NCI-H526 treated with DMSO at 0.1 percent for 48 hours (cell line): ENCODE results near the gene GNG12.

Experiments
- DNase-seq: peaks from one replicate; lab custom pipeline; 2025; lab: John Stamatoyannopoulos, UW

GNG12 gene

DNA sequence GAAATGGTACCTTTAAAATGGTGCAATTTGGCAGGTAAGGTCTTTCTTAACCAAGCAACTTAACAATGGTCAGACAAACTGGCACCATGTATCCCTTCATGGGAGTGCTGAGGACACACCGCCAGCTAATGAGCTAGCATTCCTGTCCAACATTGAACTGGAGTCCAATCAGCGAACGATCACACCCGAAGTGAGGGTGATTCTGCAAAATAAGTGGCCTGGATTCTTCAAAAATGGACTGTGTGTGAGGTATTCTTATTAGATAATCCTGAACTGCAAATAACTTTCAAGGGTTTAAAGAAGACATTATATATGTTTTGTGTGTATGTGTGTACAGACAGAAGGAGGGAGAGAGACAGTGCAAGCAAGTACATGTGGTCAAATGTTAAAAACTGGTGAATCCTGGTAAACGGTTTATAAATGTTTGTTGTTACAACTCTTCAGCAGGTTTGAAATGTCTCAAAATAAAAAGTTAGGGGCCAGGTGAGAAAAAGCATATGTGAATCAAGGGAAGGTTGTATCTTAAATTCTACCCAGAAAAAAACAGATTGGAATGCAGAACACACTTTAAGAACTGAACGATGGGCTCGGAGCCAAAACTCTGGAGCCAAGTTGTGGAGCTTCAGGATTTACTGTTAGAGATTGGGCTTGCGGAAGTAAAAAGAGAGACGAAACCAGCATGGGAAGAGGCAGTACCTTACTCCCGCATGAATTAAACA, 127.4 kb downstream of the GNG12 start:
- DNase-seq = no peak

- no peak for DNase-seq
Observed at GRCh38 chr1:67704351-67704750, 128.9 kb downstream of the GNG12 start.

DNA sequence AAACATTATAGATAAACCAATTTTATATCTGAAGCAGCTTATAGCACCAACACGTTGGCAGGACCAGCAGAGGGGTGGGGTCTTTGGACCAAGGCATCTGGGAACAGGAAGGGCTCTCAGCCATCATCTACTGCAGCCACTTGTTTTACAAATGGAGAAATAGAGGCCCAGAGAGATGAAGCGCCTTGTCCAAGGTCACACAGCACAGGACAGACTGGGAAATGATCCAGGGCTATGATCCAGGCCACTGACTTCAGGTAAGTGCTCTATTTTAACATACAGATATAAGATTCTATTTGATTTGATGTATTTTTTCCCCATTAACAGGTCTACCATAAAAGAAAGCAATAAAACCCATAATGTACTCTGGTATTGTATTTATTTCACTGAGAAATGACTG, 131.4 kb downstream of the GNG12 start:
- DNase-seq = no peak

GRCh38 chr1:67700692-67701410, 132.4 kb downstream of the GNG12 start:
- DNase-seq = no peak

GRCh38 chr1:67700220-67700619, 133.0 kb downstream of the GNG12 start:
- DNase-seq = no peak

- DNase-seq = no peak
Observed at GRCh38 chr1:67696708-67697107, 136.6 kb downstream of the GNG12 start.

- no peak for DNase-seq
Observed at GRCh38 chr1:67695963-67696362, 137.3 kb downstream of the GNG12 start.

DNA sequence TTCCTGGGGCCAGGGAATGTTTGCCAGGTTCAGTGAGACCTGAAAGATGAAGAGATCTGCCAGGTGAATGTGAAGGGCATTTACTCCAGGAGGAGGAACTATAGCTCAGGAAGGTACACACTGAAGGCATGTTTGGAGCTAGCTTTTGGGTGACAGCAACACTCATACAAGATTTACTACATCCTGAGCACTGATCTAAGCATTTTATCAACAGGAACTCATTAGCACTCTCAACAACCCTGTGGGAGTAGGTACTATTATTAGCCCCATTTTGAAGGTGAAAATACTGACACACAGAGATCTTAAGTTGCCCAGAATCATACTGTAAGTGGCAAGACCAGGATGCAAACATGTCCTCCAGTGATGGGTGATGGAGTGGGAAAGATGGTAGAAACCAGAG, 141.6 kb downstream of the GNG12 start:
- DNase-seq = no peak

- DNase-seq = no peak
Observed at GRCh38 chr1:67690411-67690810, 142.9 kb downstream of the GNG12 start.

DNA sequence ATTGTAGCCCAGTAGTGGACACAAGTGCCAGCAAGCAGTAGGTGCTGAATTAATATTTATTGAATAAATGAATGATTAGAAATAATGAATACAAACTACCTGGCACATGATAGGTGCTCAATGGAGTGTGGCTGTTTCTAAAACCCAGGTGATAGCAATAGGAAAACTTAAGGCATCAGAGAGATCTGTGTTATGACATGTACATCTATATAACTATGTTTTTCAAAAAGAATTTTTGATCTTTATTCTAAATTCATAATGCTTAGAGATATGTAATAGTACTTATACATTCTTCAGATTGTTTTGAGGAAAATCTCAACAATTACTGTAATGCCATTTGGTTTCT, 143.3 kb downstream of the GNG12 start:
- no peak for DNase-seq

DNA sequence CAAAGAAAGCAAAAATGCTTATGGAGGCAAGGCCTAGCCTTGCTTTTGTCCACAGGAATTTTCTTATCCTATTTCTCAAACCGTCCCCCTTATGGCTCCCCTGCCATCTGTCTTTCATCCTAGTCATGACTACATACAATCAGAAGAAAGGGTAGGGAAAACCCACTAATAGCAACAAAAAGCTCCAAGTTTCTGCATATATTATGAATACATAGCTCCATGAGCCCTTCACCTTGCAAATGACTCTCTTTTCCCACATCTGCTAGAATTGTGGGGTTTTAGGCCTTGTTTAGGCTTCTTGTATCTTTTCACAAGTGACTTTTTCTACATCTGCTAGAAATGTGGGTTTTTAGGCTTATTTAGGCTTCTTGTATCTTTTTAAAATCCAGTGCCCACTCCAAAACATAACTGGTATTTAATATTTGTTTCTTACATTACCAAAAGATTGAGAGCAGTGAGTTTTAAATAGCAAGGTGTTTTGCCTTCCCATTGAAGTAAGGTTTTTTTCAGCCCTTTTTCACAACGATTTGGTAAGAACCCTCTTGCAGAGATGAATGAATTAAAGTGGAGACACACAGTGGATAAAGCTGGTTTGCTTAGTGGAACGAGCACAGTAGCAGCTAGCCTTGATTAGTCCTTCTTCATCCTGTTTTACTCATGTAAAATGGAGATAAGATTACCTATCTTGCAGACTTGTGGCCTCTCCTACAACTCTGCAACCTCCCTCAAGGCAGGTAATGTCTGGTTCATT, 143.8 kb downstream of the GNG12 start:
- DNase-seq = no peak

- no peak for DNase-seq
Observed at GRCh38 chr1:67688526-67689219, 144.6 kb downstream of the GNG12 start.

GRCh38 chr1:67687649-67688048, 145.6 kb downstream of the GNG12 start:
- no peak for DNase-seq

GRCh38 chr1:67687198-67687545, 146.1 kb downstream of the GNG12 start:
- DNase-seq = peak; percentile 90

DNA sequence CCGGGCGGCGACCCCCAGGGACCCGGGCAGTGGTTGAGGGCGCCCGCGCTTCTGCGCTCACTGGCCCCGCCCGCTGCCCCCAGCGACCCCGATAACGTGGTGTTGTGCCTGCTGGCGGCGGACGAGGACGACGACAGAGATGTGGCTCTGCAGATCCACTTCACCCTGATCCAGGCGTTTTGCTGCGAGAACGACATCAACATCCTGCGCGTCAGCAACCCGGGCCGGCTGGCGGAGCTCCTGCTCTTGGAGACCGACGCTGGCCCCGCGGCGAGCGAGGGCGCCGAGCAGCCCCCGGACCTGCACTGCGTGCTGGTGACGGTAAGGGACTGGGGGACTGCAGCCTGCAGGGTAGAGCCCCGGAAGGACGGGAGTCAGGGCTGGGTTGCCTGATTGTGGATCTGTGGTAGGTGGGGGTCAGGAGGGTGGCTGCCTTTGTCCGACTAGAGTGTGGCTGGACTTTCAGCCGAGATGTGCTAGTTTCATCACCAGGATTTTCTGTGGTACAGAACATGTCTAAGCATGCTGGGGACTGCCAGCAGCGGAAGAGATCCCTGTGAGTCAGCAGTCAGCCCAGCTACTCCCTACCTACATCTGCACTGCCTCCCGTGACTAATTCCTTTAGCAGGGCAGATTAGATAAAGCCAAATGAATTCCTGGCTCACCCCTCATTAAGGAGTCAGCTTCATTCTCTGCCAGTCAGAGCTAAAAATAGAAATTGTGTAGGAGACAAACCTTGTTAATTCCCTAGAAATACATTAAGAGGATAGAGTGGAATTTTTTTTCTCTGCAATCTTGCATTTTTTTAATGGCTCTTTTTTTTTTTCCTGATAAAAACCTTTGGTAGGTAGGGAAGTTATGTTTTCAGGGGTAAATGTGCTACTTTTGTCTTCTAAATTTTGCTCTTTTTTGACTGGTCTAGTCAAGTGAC, 146.7 kb downstream of the GNG12 start:
- peak; percentile 83 for DNase-seq

GRCh38 chr1:67685558-67686266, 147.6 kb downstream of the GNG12 start:
- no peak for DNase-seq

DNA sequence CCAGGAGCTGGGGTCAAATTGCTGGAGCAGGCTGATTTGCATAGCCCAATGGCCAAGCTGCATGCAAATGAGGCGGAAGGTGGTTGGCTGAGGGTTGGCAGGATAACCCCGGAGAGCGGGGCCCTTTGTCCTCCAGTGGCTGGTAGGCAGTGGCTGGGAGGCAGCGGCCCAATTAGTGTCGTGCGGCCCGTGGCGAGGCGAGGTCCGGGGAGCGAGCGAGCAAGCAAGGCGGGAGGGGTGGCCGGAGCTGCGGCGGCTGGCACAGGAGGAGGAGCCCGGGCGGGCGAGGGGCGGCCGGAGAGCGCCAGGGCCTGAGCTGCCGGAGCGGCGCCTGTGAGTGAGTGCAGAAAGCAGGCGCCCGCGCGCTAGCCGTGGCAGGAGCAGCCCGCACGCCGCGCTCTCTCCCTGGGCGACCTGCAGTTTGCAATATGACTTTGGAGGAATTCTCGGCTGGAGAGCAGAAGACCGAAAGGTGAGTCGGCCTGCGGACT, 148.2 kb downstream of the GNG12 start, which contains the start of gene GADD45A:
Gene GADD45A, plus strand, starts transcription at position 135 of the 491 bp plus-strand sequence. Its CDS starts 294 bp downstream, at position 429.
- peak; percentile 98 for DNase-seq

DNA sequence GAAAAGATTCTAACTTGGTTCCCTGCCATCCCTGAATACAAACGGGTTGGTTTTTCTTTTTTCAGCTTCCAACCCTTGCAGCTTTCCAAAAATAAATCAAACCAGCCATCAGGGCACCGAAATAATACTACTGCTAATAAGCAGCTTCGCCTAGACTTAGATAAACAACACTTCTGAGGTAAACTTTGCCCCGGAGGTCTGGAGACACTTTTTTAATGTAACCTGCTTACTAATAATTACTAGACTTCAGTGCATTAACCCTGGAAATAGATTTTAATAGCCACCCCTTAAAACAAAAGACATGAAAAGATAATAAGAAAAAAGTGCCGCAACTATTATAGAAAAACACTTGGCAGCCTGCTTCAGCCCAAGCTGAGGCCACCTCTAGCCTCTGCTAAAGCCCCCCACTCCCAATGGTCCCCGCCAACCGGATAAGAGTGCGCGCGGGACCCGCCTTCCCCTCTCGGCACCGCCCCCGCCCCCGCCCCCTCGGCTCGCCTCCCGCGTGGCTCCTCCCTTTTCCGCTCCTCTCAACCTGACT, 148.7 kb downstream of the GNG12 start:
- no peak for DNase-seq

DNA sequence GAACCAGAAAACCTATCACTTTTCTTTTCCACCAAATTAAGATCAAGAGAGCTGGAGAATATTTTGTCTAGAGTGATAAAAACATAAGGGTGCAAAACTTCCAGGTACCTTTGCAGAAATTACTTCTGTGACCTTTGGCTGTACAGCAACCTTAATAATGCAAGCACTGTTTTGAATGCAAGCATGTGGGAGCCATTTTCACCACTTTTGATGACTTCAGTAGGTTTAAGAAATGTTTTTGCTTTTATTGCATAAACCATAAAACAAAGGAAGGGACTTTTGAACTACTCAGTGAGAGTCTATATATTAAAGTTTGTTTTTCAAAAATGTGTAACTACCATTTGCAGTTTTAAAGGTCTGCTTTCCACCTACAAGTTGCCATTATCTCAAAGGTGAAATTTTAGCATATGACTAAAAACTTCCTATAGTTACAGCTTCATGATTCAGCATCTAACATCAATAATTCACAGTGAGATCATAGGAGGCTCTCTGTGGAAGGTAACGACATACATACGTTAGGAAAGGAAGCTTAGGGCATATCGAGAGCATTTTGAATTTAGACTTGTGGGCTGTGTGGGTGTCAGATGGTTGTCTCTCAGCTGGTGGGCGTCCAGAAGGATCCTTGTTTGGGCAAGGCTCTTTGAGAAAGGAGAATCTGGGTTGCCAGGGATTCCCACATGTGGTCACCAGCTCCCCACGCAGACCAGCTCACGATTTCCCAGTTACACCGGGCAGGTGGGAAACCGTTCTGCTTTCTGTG, 149.3 kb downstream of the GNG12 start:
- DNase-seq = no peak
